Sigmoid colon (tissue), 4 donors: ENCODE data around the gene EFNA4.

ENCODE experiments used
- CTCF ChIP-seq, 4 experiments: fragments of 450-650 bp in 3 of 4; fragments of 200-600 bp in 1 of 4; IDR thresholded peaks; one replicate each; pipeline ENCODE4 v1.5.1; 2016 to 2019; ENCODE audit warnings: antibody characterized with exemption in 4 of 4, mild to moderate bottlenecking in 3 of 4, moderate library complexity in 2 of 4
- EP300 ChIP-seq, 4 donors: sonication (generic); formaldehyde crosslinking; IDR thresholded peaks; one replicate each; pipeline ENCODE4 v1.6.1; 2017; ENCODE audit warnings: antibody characterized with exemption in 4 of 4
- POLR2A ChIP-seq, 2 donors: fragments of 450-650 bp; IDR thresholded peaks; one replicate each; pipeline ENCODE4 v1.6.1; 2016; ENCODE audit warnings: antibody characterized with exemption in 2 of 2, mild to moderate bottlenecking in 2 of 2, moderate library complexity in 2 of 2
- POLR2AphosphoS5 ChIP-seq, 4 donors: sonication (generic); formaldehyde crosslinking; IDR thresholded peaks; one replicate each; pipeline ENCODE4 v1.6.1; 2017; ENCODE audit warnings: antibody characterized with exemption in 4 of 4

- TF ChIP-seq POLR2A (IDR thresholded peaks at IDR 0.05): no peak
- TF ChIP-seq CTCF (IDR thresholded peaks at IDR 0.05): no peak
- TF ChIP-seq EP300 (IDR thresholded peaks at IDR 0.05): no peak
- TF ChIP-seq POLR2AphosphoS5 (IDR thresholded peaks at IDR 0.05): no peak
Measured at GRCh38 chr1:155082301-155083051, 18.9 kb downstream of the EFNA4 start.
